GM13977 (cell line): ENCODE measurements around the gene EEF1G.
"Not testable (repeated sequence)": the region's sequence is repeated elsewhere in the genome, so short reads cannot be mapped to it uniquely, and the experiment has no call there.

Source experiments
- DNase-seq: peaks from one replicate; pipeline ENCODE4 v3.0.0; 2012; ENCODE audit warnings: low spot score
- in situ Hi-C: fragments of 300-500 bp; cut with MboI; formaldehyde crosslinking; loops from one replicate; pipeline ENCODE4 v1.12.0; 2022; ENCODE audit warnings: low sequenced_read_pairs, low pct_unique_long_range_greater_than_20kb, mixed read lengths, inconsistent platforms; ENCODE audit not compliant: unreplicated experiment
- TF ChIP-seq, protein P1 (sequence below): IDR thresholded peaks from 2 replicates; pipeline ENCODE4 v1.5.1; 2012; ENCODE audit warnings: mild to moderate bottlenecking, control low read depth; ENCODE audit not compliant: insufficient read depth; ENCODE audit errors: extremely low read depth, missing control alignments

EEF1G gene, protein sequence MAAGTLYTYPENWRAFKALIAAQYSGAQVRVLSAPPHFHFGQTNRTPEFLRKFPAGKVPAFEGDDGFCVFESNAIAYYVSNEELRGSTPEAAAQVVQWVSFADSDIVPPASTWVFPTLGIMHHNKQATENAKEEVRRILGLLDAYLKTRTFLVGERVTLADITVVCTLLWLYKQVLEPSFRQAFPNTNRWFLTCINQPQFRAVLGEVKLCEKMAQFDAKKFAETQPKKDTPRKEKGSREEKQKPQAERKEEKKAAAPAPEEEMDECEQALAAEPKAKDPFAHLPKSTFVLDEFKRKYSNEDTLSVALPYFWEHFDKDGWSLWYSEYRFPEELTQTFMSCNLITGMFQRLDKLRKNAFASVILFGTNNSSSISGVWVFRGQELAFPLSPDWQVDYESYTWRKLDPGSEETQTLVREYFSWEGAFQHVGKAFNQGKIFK

GRCh38 chr11:62573592-62574362 lies at the start of gene EEF1G:
Gene EEF1G, minus strand, starts transcription at chr11:62573891. Its CDS starts 49 bp downstream, at chr11:62573842.
- in situ Hi-C loops: no loop called here
- DNase-seq: peak; percentile 98
- TF ChIP-seq, protein P1, sequence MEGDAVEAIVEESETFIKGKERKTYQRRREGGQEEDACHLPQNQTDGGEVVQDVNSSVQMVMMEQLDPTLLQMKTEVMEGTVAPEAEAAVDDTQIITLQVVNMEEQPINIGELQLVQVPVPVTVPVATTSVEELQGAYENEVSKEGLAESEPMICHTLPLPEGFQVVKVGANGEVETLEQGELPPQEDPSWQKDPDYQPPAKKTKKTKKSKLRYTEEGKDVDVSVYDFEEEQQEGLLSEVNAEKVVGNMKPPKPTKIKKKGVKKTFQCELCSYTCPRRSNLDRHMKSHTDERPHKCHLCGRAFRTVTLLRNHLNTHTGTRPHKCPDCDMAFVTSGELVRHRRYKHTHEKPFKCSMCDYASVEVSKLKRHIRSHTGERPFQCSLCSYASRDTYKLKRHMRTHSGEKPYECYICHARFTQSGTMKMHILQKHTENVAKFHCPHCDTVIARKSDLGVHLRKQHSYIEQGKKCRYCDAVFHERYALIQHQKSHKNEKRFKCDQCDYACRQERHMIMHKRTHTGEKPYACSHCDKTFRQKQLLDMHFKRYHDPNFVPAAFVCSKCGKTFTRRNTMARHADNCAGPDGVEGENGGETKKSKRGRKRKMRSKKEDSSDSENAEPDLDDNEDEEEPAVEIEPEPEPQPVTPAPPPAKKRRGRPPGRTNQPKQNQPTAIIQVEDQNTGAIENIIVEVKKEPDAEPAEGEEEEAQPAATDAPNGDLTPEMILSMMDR: no peak

DNA sequence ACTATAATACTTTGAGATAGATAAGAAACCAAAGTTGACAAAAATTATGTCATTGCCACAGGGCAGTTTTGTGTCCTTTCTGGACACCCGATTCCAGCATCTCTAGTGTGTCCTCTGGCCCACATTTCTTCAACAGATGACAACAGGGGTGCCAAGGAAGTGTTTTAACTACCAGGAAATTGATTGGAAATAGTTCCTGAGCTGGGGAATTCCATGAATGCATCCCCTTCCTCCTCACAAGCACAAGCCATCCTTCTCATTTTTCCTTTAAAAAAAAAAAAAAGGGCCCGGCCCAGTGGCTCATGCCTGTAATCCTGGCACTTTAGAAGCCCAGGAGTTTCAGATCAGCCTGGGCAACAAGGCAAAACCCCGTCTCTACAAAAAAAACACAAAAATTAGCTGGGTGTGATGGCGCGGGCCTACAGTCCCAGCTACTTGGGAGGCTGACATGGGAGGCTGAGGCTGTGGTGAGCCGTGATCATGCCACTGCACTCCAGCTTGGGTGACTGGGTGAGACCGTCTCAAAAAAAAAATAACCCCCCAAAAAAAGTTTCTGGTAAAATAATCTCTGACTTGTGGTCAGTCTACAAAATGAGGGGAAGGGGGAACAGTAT lies 48.9 kb upstream of the EEF1G start:
- DNase-seq: no peak
- in situ Hi-C loops: no loop called here
- TF ChIP-seq, protein P1: no peak

DNA sequence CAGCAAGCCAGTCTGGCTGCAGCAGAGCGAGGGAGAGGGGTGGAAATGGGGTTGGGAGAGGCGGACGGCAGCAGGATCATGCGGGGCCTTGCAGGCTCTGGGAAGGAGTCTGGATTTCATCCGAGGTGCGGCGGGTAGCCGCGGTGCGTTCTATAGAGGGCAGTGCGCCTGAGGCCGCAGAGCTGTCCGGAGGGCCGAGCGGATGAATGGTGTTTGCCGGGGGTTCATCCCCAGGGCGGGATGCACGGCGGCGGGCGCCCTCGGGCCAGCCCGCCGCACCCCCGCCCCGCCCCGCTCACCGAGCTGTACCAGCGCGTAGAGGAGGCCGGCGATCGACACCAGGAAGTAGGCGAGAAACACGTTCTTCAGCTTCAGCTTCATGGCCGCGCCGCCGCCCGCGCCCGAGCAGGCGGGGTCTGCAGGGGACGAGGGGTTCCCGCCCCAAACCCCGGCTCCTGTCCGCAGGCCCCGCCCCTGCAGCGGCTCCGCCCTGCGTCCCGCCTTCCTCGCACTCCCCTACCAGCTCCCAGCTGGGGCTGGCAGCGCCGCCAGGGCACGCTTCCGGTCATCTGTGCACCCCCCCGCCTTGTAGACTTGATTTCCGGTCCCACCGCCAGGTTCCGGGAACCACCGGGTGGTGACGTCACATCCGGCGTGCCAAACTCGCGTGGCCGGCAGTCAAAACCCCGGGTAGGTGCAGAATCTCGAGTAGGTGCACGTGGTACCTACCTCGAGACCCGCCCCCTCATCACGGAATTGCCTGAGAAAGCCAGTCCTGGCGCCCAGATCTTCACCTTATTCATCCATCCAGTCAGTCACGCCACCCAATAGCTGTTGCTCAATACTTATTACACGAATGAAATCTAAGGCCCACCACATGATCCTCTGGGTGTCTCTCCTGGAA lies 48.1 kb upstream of the EEF1G start, which contains the start of gene B3GAT3:
B3GAT3 (minus strand) TSS at position 420 of the 904 bp plus-strand sequence; CDS start at position 381, 39 bp downstream.
- in situ Hi-C loops: no loop called here
- TF ChIP-seq, protein P1: no peak
- peak; percentile 99 for DNase-seq

GRCh38 chr11:62621027-62621566 lies 47.4 kb upstream of the EEF1G start:
- no peak for DNase-seq
- TF ChIP-seq, protein P1: no peak
- in situ Hi-C loops: no loop called here

DNA sequence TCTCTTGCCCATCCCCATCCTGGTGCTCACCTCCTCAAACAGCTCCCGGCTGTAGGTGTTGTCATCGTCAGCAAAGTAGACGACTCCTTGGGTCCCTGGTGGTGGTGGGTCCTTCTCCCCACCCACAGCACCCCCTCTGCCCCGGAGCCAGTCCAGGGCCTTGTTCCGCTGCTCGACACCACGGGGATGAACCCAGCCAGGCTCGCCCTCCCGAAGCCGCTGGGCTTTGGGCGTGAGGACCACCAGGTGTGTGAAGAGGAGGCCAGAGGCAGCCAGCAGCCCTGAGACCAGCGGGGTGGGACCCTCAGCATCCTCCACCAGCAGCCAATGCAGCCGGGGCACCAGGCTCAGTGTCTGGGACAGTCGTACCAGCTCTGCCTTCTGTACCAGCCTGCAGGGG lies 43.3 kb upstream of the EEF1G start:
- in situ Hi-C loops, DNase-seq: not testable (repeated sequence)

- in situ Hi-C loops: no loop called here
- TF ChIP-seq, protein P1: no peak
- DNase-seq: no peak
Observed at GRCh38 chr11:62615521-62615920, 41.8 kb upstream of the EEF1G start.
